Nephron progenitor cell (in vitro differentiated cells): ENCODE results near the gene KRTAP12-1.
"Not testable (repeated sequence)": the region's sequence is repeated elsewhere in the genome, so short reads cannot be mapped to it uniquely, and the experiment has no call there.

Experiments used
- DNase-seq: peaks from one replicate; pipeline ENCODE4 v3.0.0; 2021
- H3K27ac Mint-ChIP-seq: 2 replicates; pipeline ENCODE4 v1.8.0; 2021; ENCODE audit warnings: mild to moderate bottlenecking, moderate library complexity, mixed read lengths
- H3K27me3 Mint-ChIP-seq: 2 replicates; pipeline ENCODE4 v1.8.0; 2021; ENCODE audit warnings: mild to moderate bottlenecking, low read depth, mixed read lengths; ENCODE audit not compliant: poor library complexity
- H3K36me3 Mint-ChIP-seq: 2 replicates; pipeline ENCODE4 v1.8.0; 2021; ENCODE audit warnings: low read depth, mixed read lengths
- H3K4me1 Mint-ChIP-seq: 2 replicates; pipeline ENCODE4 v1.8.0; 2021; ENCODE audit warnings: mixed read lengths
- H3K4me3 Mint-ChIP-seq: 2 replicates; pipeline ENCODE4 v1.8.0; 2021; ENCODE audit warnings: mild to moderate bottlenecking, moderate library complexity, mixed read lengths
- H3K9me3 Mint-ChIP-seq: 2 replicates; pipeline ENCODE4 v1.8.0; 2021; ENCODE audit warnings: mild to moderate bottlenecking, moderate library complexity, mixed read lengths
- TF ChIP-seq, protein P1 (sequence below): fragments of 200-600 bp; sonication (generic); IDR thresholded peaks from 2 replicates; pipeline ENCODE4 v1.5.0; 2021; ENCODE audit warnings: antibody characterized with exemption

Gene KRTAP12-1

GRCh38 chr21:44687671-44688070, 5.7 kb upstream of the KRTAP12-1 start:
- TF ChIP-seq, protein P1, sequence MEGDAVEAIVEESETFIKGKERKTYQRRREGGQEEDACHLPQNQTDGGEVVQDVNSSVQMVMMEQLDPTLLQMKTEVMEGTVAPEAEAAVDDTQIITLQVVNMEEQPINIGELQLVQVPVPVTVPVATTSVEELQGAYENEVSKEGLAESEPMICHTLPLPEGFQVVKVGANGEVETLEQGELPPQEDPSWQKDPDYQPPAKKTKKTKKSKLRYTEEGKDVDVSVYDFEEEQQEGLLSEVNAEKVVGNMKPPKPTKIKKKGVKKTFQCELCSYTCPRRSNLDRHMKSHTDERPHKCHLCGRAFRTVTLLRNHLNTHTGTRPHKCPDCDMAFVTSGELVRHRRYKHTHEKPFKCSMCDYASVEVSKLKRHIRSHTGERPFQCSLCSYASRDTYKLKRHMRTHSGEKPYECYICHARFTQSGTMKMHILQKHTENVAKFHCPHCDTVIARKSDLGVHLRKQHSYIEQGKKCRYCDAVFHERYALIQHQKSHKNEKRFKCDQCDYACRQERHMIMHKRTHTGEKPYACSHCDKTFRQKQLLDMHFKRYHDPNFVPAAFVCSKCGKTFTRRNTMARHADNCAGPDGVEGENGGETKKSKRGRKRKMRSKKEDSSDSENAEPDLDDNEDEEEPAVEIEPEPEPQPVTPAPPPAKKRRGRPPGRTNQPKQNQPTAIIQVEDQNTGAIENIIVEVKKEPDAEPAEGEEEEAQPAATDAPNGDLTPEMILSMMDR = no peak
- peaks cover 28% of the 10 kb centered on the region for H3K27me3 Mint-ChIP-seq
- H3K4me3 Mint-ChIP-seq = no peak overlapping the region
- H3K4me1 Mint-ChIP-seq = peaks cover 23% of the 10 kb centered on the region
- H3K36me3 Mint-ChIP-seq = peaks cover 5% of the 10 kb centered on the region
- peaks cover 14% of the 10 kb centered on the region for H3K9me3 Mint-ChIP-seq
- no peak for DNase-seq
- H3K27ac Mint-ChIP-seq = no peak overlapping the region

DNA sequence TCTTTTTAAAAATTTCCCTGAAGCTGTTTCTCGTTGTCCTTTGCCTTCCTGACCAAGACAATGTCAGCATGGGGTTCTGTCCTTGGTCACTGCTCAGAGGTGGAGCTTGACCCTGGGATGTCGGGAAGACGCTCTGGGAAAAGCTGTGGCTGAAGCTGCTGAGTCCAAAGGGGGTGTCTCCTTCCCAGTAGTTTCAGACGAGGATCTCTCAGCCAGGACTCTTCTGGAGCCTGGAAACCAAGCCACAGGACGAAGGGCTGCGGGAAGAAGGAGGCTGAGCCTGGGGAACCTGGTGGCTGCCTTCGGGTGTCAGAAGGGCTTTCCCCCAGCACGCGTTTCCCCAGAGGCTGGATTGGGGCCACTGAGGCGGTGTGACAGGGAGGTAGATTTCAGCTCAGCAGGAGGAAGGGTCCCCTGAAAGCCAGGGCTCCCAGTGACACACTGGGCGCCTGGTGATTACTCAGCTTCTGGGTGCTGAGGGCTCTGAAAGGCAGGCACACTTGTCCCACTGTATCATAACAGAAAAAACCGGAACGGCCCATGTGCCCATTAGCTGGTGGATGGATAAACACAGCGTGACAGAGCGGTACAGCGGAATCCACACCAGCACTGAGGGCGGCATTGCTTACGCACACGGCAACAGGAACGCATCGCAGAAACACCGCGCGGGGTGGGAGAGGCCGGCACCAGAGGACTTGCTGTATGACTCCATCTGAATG, 5.0 kb upstream of the KRTAP12-1 start:
- Mint-ChIP-seq H3K4me1 (peaks cover 23% of the 10 kb centered on the region), H3K27ac (peak overlapping the region; percentile 43), H3K9me3 (peaks cover 7% of the 10 kb centered on the region), H3K27me3 (peaks cover 35% of the 10 kb centered on the region), H3K4me3 (no peak overlapping the region), H3K36me3 (no peaks in the 10 kb centered on the region)
- TF ChIP-seq, protein P1 = no peak
- DNase-seq = no peak

DNA sequence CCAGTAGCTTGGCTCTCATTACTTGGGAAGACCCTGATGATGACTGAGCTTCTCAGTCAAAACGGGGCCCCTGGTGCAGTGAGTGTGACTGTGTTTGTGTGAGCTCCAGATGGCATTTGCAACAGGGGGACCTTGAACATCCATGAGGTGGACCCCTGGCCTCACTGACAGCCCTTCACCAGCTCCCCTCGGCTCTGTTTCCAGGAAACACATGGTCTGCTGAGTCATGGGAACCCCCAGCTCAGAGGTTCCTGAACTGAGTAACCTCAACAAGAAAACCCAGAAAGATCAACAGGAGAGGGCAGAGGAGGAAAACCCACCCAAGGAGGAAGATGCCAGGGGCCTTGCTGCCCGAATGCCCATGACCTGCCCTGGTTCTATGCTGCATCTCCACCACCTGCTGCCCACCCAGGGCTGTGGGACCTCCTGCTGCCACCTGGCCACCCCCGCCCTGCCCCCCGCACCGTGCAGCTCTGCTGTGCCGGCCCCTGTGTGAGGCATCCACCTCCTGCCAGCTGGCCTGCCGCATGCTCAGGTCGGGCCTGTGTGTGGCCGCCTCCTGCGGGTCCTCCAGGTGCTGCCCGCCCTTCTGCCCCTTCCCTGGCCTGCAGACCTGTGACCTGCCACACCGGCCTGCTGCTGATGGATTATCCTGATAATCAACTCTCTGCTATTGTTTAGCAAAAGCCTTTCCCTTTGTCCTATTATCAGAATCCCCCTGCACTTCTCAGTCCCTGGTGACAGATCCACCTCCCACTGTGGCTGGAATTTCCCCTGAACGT, 4.2 kb upstream of the KRTAP12-1 start:
- H3K4me3 Mint-ChIP-seq = no peak overlapping the region
- H3K4me1 Mint-ChIP-seq = peaks cover 23% of the 10 kb centered on the region
- TF ChIP-seq, protein P1 = no peak
- H3K9me3 Mint-ChIP-seq = no peaks in the 10 kb centered on the region
- H3K27ac Mint-ChIP-seq = no peak overlapping the region
- no peaks in the 10 kb centered on the region for H3K36me3 Mint-ChIP-seq
- no peak for DNase-seq
- H3K27me3 Mint-ChIP-seq = peaks cover 37% of the 10 kb centered on the region

DNA sequence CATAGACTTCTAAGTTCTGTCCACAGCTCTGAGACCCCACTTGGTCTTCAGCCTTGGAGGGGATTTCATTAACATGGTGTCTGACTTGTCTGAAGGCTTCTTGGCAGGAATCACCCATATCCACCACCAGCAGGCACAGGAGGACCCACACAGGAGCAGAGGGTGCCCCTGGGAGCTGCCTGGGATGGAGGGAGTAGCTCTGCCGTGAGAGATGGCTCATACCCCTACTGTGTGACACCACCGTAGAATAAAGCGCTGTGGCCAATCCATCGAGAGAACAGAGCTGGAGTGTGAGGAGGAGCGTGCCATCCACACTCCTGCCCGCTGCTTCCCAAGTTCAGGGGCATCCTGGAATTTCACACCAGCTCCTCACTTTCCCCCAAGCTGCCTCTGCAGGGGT, 3.1 kb upstream of the KRTAP12-1 start:
- H3K27me3 Mint-ChIP-seq = peaks cover 37% of the 10 kb centered on the region

GRCh38 chr21:44684483-44684882, 2.5 kb upstream of the KRTAP12-1 start:
- Mint-ChIP-seq H3K4me1 (peaks cover 23% of the 10 kb centered on the region), H3K9me3 (no peaks in the 10 kb centered on the region), H3K4me3 (no peak overlapping the region), H3K27me3 (peaks cover 39% of the 10 kb centered on the region), H3K36me3 (no peaks in the 10 kb centered on the region), H3K27ac (no peak overlapping the region)
- TF ChIP-seq, protein P1 = no peak
- no peak for DNase-seq

More for the DNA sequence above, 3.1 kb upstream of the KRTAP12-1 start:
- peaks cover 23% of the 10 kb centered on the region for H3K4me1 Mint-ChIP-seq
- H3K27ac Mint-ChIP-seq, H3K36me3 Mint-ChIP-seq, H3K9me3 Mint-ChIP-seq, DNase-seq, H3K4me3 Mint-ChIP-seq: not testable (repeated sequence)

GRCh38 chr21:44684077-44684476, 2.1 kb upstream of the KRTAP12-1 start:
- Mint-ChIP-seq H3K27me3 (peaks cover 40% of the 10 kb centered on the region), H3K9me3 (no peaks in the 10 kb centered on the region), H3K4me3 (no peak overlapping the region), H3K27ac (no peak overlapping the region), H3K36me3 (no peaks in the 10 kb centered on the region), H3K4me1 (peaks cover 23% of the 10 kb centered on the region)
- no peak for DNase-seq
- TF ChIP-seq, protein P1 = no peak
